GM12873 (cell line): ENCODE results near the gene UBTD2.

Experiments used
- TF ChIP-seq, protein P1 (sequence below): IDR thresholded peaks from 2 replicates; pipeline ENCODE4 v1.5.1; 2012; ENCODE audit warnings: low read depth, mild to moderate bottlenecking, moderate library complexity, low read length, control low read depth; ENCODE audit not compliant: insufficient read depth; ENCODE audit errors: missing control alignments

UBTD2 gene

GRCh38 chr5:172162323-172162986 is 121.1 kb downstream of the UBTD2 start:
- TF ChIP-seq, protein P1, sequence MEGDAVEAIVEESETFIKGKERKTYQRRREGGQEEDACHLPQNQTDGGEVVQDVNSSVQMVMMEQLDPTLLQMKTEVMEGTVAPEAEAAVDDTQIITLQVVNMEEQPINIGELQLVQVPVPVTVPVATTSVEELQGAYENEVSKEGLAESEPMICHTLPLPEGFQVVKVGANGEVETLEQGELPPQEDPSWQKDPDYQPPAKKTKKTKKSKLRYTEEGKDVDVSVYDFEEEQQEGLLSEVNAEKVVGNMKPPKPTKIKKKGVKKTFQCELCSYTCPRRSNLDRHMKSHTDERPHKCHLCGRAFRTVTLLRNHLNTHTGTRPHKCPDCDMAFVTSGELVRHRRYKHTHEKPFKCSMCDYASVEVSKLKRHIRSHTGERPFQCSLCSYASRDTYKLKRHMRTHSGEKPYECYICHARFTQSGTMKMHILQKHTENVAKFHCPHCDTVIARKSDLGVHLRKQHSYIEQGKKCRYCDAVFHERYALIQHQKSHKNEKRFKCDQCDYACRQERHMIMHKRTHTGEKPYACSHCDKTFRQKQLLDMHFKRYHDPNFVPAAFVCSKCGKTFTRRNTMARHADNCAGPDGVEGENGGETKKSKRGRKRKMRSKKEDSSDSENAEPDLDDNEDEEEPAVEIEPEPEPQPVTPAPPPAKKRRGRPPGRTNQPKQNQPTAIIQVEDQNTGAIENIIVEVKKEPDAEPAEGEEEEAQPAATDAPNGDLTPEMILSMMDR: no peak

DNA sequence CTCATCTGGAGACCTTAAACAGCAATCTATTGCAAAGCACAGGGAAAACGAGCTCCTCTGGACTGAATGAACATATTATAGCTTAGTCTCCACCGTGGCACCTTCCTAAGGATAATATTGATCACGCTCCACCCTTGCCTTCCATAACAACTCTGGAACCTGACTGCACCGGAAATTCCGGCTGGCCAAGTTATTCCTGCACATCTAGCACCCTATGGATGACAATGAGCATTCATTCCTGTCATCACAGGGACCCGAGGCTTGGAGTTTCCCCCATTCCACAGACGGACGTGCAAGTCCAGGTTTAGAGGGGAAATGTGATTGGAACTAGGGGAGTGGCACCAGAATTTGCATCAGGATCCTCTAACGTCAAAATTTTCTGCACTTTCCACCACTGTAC is 123.1 kb downstream of the UBTD2 start:
- TF ChIP-seq, protein P1: no peak
